ENCODE measurements around the gene PHF2.

Gene PHF2

GRCh38 chr9:93645921-93646639 is 69.7 kb downstream of the PHF2 start:
- H3K27me3 ChIP-seq, result no peaks in the 10 kb centered on the region
- no peaks in the 10 kb centered on the region for H3K9me3 ChIP-seq
- no peaks in the 10 kb centered on the region for H4K20me1 ChIP-seq
- H3K9ac ChIP-seq, result no peak overlapping the region
- no peaks in the 10 kb centered on the region for H3K4me1 ChIP-seq
- H3K4me3 ChIP-seq, result no peak overlapping the region
- H3K36me3 ChIP-seq, result peaks cover 85% of the 10 kb centered on the region
- no peak overlapping the region for H3K27ac ChIP-seq
- H3K4me2 ChIP-seq, result no peak overlapping the region
- TF ChIP-seq Cebpa-rat (IDR thresholded peaks at IDR 0.05), result no peak

GRCh38 chr9:93646640-93647178 is 70.3 kb downstream of the PHF2 start:
- no peak overlapping the region for H3K27ac ChIP-seq
- H3K27me3 ChIP-seq, result no peaks in the 10 kb centered on the region
- H3K4me2 ChIP-seq, result no peak overlapping the region
- H3K4me1 ChIP-seq, result no peaks in the 10 kb centered on the region
- H3K4me3 ChIP-seq, result no peak overlapping the region
- TF ChIP-seq Cebpa-rat (IDR thresholded peaks at IDR 0.05), result no peak
- no peak overlapping the region for H3K9ac ChIP-seq
- H3K36me3 ChIP-seq, result peaks cover 86% of the 10 kb centered on the region
- no peaks in the 10 kb centered on the region for H3K9me3 ChIP-seq
- no peaks in the 10 kb centered on the region for H4K20me1 ChIP-seq

GRCh38 chr9:93648181-93648580 is 71.8 kb downstream of the PHF2 start:
- H3K36me3 ChIP-seq, result peaks cover 96% of the 10 kb centered on the region
- H4K20me1 ChIP-seq, result no peaks in the 10 kb centered on the region
- no peak overlapping the region for H3K9ac ChIP-seq
- TF ChIP-seq Cebpa-rat (IDR thresholded peaks at IDR 0.05), result no peak
- H3K9me3 ChIP-seq, result no peaks in the 10 kb centered on the region
- no peak overlapping the region for H3K4me3 ChIP-seq
- H3K27ac ChIP-seq, result no peak overlapping the region
- no peaks in the 10 kb centered on the region for H3K27me3 ChIP-seq
- H3K4me2 ChIP-seq, result no peak overlapping the region
- no peaks in the 10 kb centered on the region for H3K4me1 ChIP-seq

GRCh38 chr9:93648836-93649235 is 72.5 kb downstream of the PHF2 start:
- Histone ChIP-seq H3K9me3 (no peaks in the 10 kb centered on the region), H3K36me3 (peaks cover 96% of the 10 kb centered on the region), H3K4me3 (no peak overlapping the region), H3K4me2 (no peak overlapping the region), H3K9ac (no peak overlapping the region), H3K27me3 (no peaks in the 10 kb centered on the region), H4K20me1 (no peaks in the 10 kb centered on the region), H3K4me1 (no peaks in the 10 kb centered on the region), H3K27ac (no peak overlapping the region)
- no peak for TF ChIP-seq Cebpa-rat (IDR thresholded peaks at IDR 0.05)

GRCh38 chr9:93649610-93650261 is 73.4 kb downstream of the PHF2 start:
- peaks cover 96% of the 10 kb centered on the region for H3K36me3 ChIP-seq
- no peaks in the 10 kb centered on the region for H3K4me1 ChIP-seq
- no peak overlapping the region for H3K4me2 ChIP-seq
- H3K27me3 ChIP-seq, result no peaks in the 10 kb centered on the region
- H3K9me3 ChIP-seq, result no peaks in the 10 kb centered on the region
- H3K4me3 ChIP-seq, result no peak overlapping the region
- H3K9ac ChIP-seq, result no peak overlapping the region
- no peaks in the 10 kb centered on the region for H4K20me1 ChIP-seq
- no peak for TF ChIP-seq Cebpa-rat (IDR thresholded peaks at IDR 0.05)
- H3K27ac ChIP-seq, result no peak overlapping the region

- H3K36me3 ChIP-seq, result peaks cover 95% of the 10 kb centered on the region
- no peak overlapping the region for H3K27ac ChIP-seq
- H3K9me3 ChIP-seq, result no peaks in the 10 kb centered on the region
- TF ChIP-seq Cebpa-rat (IDR thresholded peaks at IDR 0.05), result no peak
- H3K4me2 ChIP-seq, result no peak overlapping the region
- H3K27me3 ChIP-seq, result no peaks in the 10 kb centered on the region
- H4K20me1 ChIP-seq, result no peaks in the 10 kb centered on the region
- no peak overlapping the region for H3K9ac ChIP-seq
- H3K4me1 ChIP-seq, result no peaks in the 10 kb centered on the region
- H3K4me3 ChIP-seq, result no peak overlapping the region
These were observed 74.1 kb downstream of the PHF2 start for GRCh38 chr9:93650448-93650847.

- Histone ChIP-seq H4K20me1 (no peaks in the 10 kb centered on the region), H3K4me1 (no peaks in the 10 kb centered on the region), H3K27me3 (no peaks in the 10 kb centered on the region), H3K4me2 (no peak overlapping the region), H3K36me3 (peaks cover 95% of the 10 kb centered on the region), H3K4me3 (no peak overlapping the region), H3K27ac (no peak overlapping the region), H3K9me3 (no peaks in the 10 kb centered on the region), H3K9ac (no peak overlapping the region)
- TF ChIP-seq Cebpa-rat (IDR thresholded peaks at IDR 0.05), result no peak
These were observed 75.2 kb downstream of the PHF2 start for GRCh38 chr9:93651521-93651950.

- no peak for TF ChIP-seq Cebpa-rat (IDR thresholded peaks at IDR 0.05)
- peaks cover 98% of the 10 kb centered on the region for H3K36me3 ChIP-seq
- no peak overlapping the region for H3K4me2 ChIP-seq
- no peaks in the 10 kb centered on the region for H3K27me3 ChIP-seq
- no peak overlapping the region for H3K4me3 ChIP-seq
- H3K27ac ChIP-seq, result no peak overlapping the region
- no peaks in the 10 kb centered on the region for H4K20me1 ChIP-seq
- no peaks in the 10 kb centered on the region for H3K4me1 ChIP-seq
- no peaks in the 10 kb centered on the region for H3K9me3 ChIP-seq
- H3K9ac ChIP-seq, result no peak overlapping the region
These were observed 76.5 kb downstream of the PHF2 start for GRCh38 chr9:93652604-93653592.

GRCh38 chr9:93653760-93654159 is 77.4 kb downstream of the PHF2 start:
- Histone ChIP-seq H4K20me1 (no peaks in the 10 kb centered on the region), H3K4me1 (no peaks in the 10 kb centered on the region), H3K9me3 (no peaks in the 10 kb centered on the region), H3K27ac (no peak overlapping the region), H3K4me2 (no peak overlapping the region), H3K9ac (no peak overlapping the region), H3K27me3 (no peaks in the 10 kb centered on the region), H3K36me3 (peaks cover 98% of the 10 kb centered on the region), H3K4me3 (no peak overlapping the region)
- TF ChIP-seq Cebpa-rat (IDR thresholded peaks at IDR 0.05), result no peak

Measured in BLaER1 (cell line).